ENCODE results near the gene CLDN18.
A peak's percentile ranks its signal among the peaks of the same experiment; 100 is the strongest.

CLDN18 gene

GRCh38 chr3:138081371-138082084 lies 71.6 kb downstream of the CLDN18 start:
- no peaks in the 10 kb centered on the region for H3K9me3 ChIP-seq (ENCODE audit: insufficient read depth, low read length, severe bottlenecking)
- H3K4me3 ChIP-seq (ENCODE audit: low read depth in 1 of 2, low read length in 2 of 2), result no peak overlapping the region
- H3K36me3 ChIP-seq (ENCODE audit: insufficient read depth, low read length), result no peaks in the 10 kb centered on the region
- peaks cover 8% of the 10 kb centered on the region for H3K27me3 ChIP-seq (ENCODE audit: insufficient read depth, low read length, poor library complexity)
- no peak overlapping the region for H3K27ac ChIP-seq (ENCODE audit: low read length)
- no peaks in the 10 kb centered on the region for H4K20me1 ChIP-seq (ENCODE audit: insufficient read depth, low read length)
- H3K4me1 ChIP-seq (ENCODE audit: insufficient read depth, low read length), result peaks cover 24% of the 10 kb centered on the region
- no peak for DNase-seq
- ATAC-seq (ENCODE audit: insufficient read depth, low read depth), result no peak
- no peaks in the 10 kb centered on the region for H3K79me2 ChIP-seq (ENCODE audit: insufficient read depth, low read length)
- peak overlapping the region; percentile 57; the same call in 1 of the 2 replicates for H3K4me2 ChIP-seq (ENCODE audit: insufficient read depth, low read length)
- no peak overlapping the region for H3K9ac ChIP-seq (ENCODE audit: low read depth, low read length)
- TF ChIP-seq CTCF (IDR thresholded peaks at IDR 0.05; ENCODE audit: borderline replicate concordance, extremely low read depth, low read length, poor library complexity, severe bottlenecking), result no peak
- no peak for TF ChIP-seq EZH2 (IDR thresholded peaks at IDR 0.05; ENCODE audit: borderline replicate concordance, low read depth, low read length, severe bottlenecking)
- H2AFZ ChIP-seq (ENCODE audit: low read depth, low read length), result no peak overlapping the region

GRCh38 chr3:138082085-138082991 lies 72.4 kb downstream of the CLDN18 start:
- ATAC-seq (ENCODE audit: insufficient read depth, low read depth), result peak; percentile 76
- 0 out of 2 replicates have a peak overlapping the region, but pooled peaks have one; percentile 21 for H3K9ac ChIP-seq (ENCODE audit: low read depth, low read length)
- peaks cover 12% of the 10 kb centered on the region for H3K27me3 ChIP-seq (ENCODE audit: insufficient read depth, low read length, poor library complexity)
- no peaks in the 10 kb centered on the region for H3K9me3 ChIP-seq (ENCODE audit: insufficient read depth, low read length, severe bottlenecking)
- DNase-seq, result peak; percentile 19
- no peaks in the 10 kb centered on the region for H3K79me2 ChIP-seq (ENCODE audit: insufficient read depth, low read length)
- peak overlapping the region in 1 of 2 experiments; percentile 42; a peak in 2 of 4 replicates for H3K4me3 ChIP-seq (ENCODE audit: low read depth in 1 of 2, low read length in 2 of 2)
- TF ChIP-seq EZH2 (IDR thresholded peaks at IDR 0.05; ENCODE audit: borderline replicate concordance, low read depth, low read length, severe bottlenecking) (no peak), CTCF (IDR thresholded peaks at IDR 0.05; ENCODE audit: borderline replicate concordance, extremely low read depth, low read length, poor library complexity, severe bottlenecking) (no peak)
- H3K4me2 ChIP-seq (ENCODE audit: insufficient read depth, low read length), result peak overlapping the region; percentile 57
- H3K4me1 ChIP-seq (ENCODE audit: insufficient read depth, low read length), result peaks cover 24% of the 10 kb centered on the region
- H2AFZ ChIP-seq (ENCODE audit: low read depth, low read length), result peak overlapping the region; percentile 7
- H3K36me3 ChIP-seq (ENCODE audit: insufficient read depth, low read length), result no peaks in the 10 kb centered on the region
- H4K20me1 ChIP-seq (ENCODE audit: insufficient read depth, low read length), result no peaks in the 10 kb centered on the region
- no peak overlapping the region for H3K27ac ChIP-seq (ENCODE audit: low read length)

GRCh38 chr3:138082992-138083386 lies 73.0 kb downstream of the CLDN18 start:
- Histone ChIP-seq H3K27me3 (ENCODE audit: insufficient read depth, low read length, poor library complexity) (peaks cover 16% of the 10 kb centered on the region), H3K9ac (ENCODE audit: low read depth, low read length) (peak overlapping the region; percentile 21; the same call in 1 of the 2 replicates), H4K20me1 (ENCODE audit: insufficient read depth, low read length) (no peaks in the 10 kb centered on the region), H2AFZ (ENCODE audit: low read depth, low read length) (peak overlapping the region; percentile 7; the same call in 1 of the 2 replicates), H3K4me2 (ENCODE audit: insufficient read depth, low read length) (peak overlapping the region; percentile 57), H3K4me3 (ENCODE audit: low read depth in 1 of 2, low read length in 2 of 2) (peak overlapping the region in 1 of 2 experiments; percentile 42; a peak in 1 of 4 replicates), H3K27ac (ENCODE audit: low read length) (no peak overlapping the region), H3K36me3 (ENCODE audit: insufficient read depth, low read length) (no peaks in the 10 kb centered on the region), H3K9me3 (ENCODE audit: insufficient read depth, low read length, severe bottlenecking) (no peaks in the 10 kb centered on the region), H3K79me2 (ENCODE audit: insufficient read depth, low read length) (no peaks in the 10 kb centered on the region), H3K4me1 (ENCODE audit: insufficient read depth, low read length) (peaks cover 24% of the 10 kb centered on the region)
- ATAC-seq (ENCODE audit: insufficient read depth, low read depth) (peak; percentile 28), DNase-seq (no peak)
- no peak for TF ChIP-seq CTCF (IDR thresholded peaks at IDR 0.05; ENCODE audit: borderline replicate concordance, extremely low read depth, low read length, poor library complexity, severe bottlenecking)
- TF ChIP-seq EZH2 (IDR thresholded peaks at IDR 0.05; ENCODE audit: borderline replicate concordance, low read depth, low read length, severe bottlenecking), result no peak

Data from DND-41 (cell line).